HCT116 (cell line): ENCODE results near the gene OSTM1.

ENCODE experiments used
- ATF3 ChIP-seq: IDR thresholded peaks from 2 replicates; pipeline ENCODE4 v1.6.1; 2012
- CEBPB ChIP-seq: IDR thresholded peaks from 2 replicates; pipeline ENCODE4 v1.6.1; 2012; ENCODE audit warnings: low read depth
- CTCF ChIP-seq, 3 experiments: fragments of 200-600 bp in 1 of 3; sonication (generic) in 1 of 3; IDR thresholded peaks in 2 of 3; conservative IDR thresholded peaks in 1 of 3; 2 replicates each; pipeline ENCODE4 v1.5.1; 2012 to 2017; ENCODE audit warnings: low read depth in 2 of 3, low read length in 2 of 3, antibody characterized with exemption in 1 of 3, borderline replicate concordance in 1 of 3, control low read depth in 1 of 3, mild to moderate bottlenecking in 1 of 3, mixed read lengths in 1 of 3, mixed run types in 1 of 3, moderate library complexity in 1 of 3; ENCODE audit not compliant: insufficient read depth in 1 of 3
- EZH2 ChIP-seq: fragments of 200-600 bp; sonication (generic); IDR thresholded peaks from 2 replicates; pipeline ENCODE4 v1.6.1; 2017; ENCODE audit warnings: antibody characterized with exemption, mixed run types
- EZH2phosphoT487 ChIP-seq: fragments of 200-600 bp; IDR thresholded peaks from 2 replicates; pipeline ENCODE4 v1.6.1; 2018; ENCODE audit warnings: antibody characterized with exemption, borderline replicate concordance
- MAX ChIP-seq: IDR thresholded peaks from 2 replicates; pipeline ENCODE4 v1.6.1; 2012
- POLR2AphosphoS5 ChIP-seq: IDR thresholded peaks from 2 replicates; pipeline ENCODE4 v1.6.1; 2011; ENCODE audit warnings: mild to moderate bottlenecking, low read depth, low read length, moderate library complexity
- RAD21 ChIP-seq: IDR thresholded peaks from 2 replicates; pipeline ENCODE4 v1.6.1; 2012; ENCODE audit warnings: low read depth, mild to moderate bottlenecking
- SIN3A ChIP-seq: IDR thresholded peaks from 2 replicates; pipeline ENCODE4 v1.6.1; 2012; ENCODE audit warnings: low read depth
- TCF7L2 ChIP-seq: IDR thresholded peaks from 2 replicates; pipeline ENCODE4 v1.7.0; 2011; ENCODE audit warnings: borderline replicate concordance, inconsistent platforms; ENCODE audit not compliant: insufficient read depth, insufficient read length; ENCODE audit errors: extremely low read depth
- YY1 ChIP-seq: IDR thresholded peaks from 2 replicates; pipeline ENCODE4 v1.6.1; 2011; ENCODE audit warnings: low read length, low read depth, moderate library complexity, mild to moderate bottlenecking; ENCODE audit not compliant: insufficient replicate concordance; ENCODE audit errors: extremely low read depth

GRCh38 chr6:108036884-108037283 is 37.7 kb downstream of the OSTM1 start:
- TF ChIP-seq CTCF (IDR thresholded peaks at IDR 0.05 in 2 of 3, conservative IDR thresholded peaks at IDR 0.05 in 1 of 3; ENCODE audit: borderline replicate concordance in 1 of 3, insufficient read depth in 1 of 3, low read depth in 2 of 3, low read length in 2 of 3), result no peak
- TF ChIP-seq MAX, result no peak
- TF ChIP-seq CEBPB, result no peak
- no peak for TF ChIP-seq EZH2phosphoT487
- TF ChIP-seq POLR2AphosphoS5, result no peak
- no peak for TF ChIP-seq SIN3A
- TF ChIP-seq RAD21, result no peak
- TF ChIP-seq EZH2, result no peak
- no peak for TF ChIP-seq YY1
- no peak for TF ChIP-seq TCF7L2
- TF ChIP-seq ATF3, result no peak
